ENCODE results near the gene FLACC1. TPM values are rescaled to one million over a fixed set of nuclear protein-coding genes. Genes with fewer than 3 reads are reported as not detected.

Gene FLACC1
- total and polyA plus RNA-seq, 2 of the 8 experiments (the other 6 are each of a cell fraction or from before 2014, with no cell fraction given) = 0.58 TPM; not detected in 1

GRCh38 chr2:201258666-201259615 is 98.2 kb downstream of the FLACC1 start:
- no peak for FAIRE-seq
- Histone ChIP-seq H4K8ac (ENCODE audit: extremely low read depth, insufficient read depth, low read length) (peak overlapping the region; percentile 54; the same call in 1 of the 2 replicates), H2BK120ac (replicated peaks; ENCODE audit: low read depth, low read length) (no peak overlapping the region), H2BK20ac (ENCODE audit: low read length) (0 out of 2 replicates have a peak overlapping the region, but pooled peaks have one; percentile 8), H2BK5ac (ENCODE audit: low read depth, low read length) (peak overlapping the region; percentile 80; the same call in 1 of the 2 replicates), H4K5ac (ENCODE audit: insufficient read length, low read depth, low read length) (no peak overlapping the region), H2AFZ (ENCODE audit: low read length) (peak overlapping the region; percentile 87), H3K14ac (ENCODE audit: insufficient read length) (no peak overlapping the region), H3K4me3 (ENCODE audit: extremely low read depth in 1 of 4, insufficient read depth in 2 of 4, low read depth in 3 of 4, low read length in 4 of 4) (peak overlapping the region in 1 of 4 experiments; percentile 37; a peak in 3 of 8 replicates), H2AK5ac (ENCODE audit: low read depth, low read length) (no peak overlapping the region), H2BK12ac (ENCODE audit: low read depth, low read length) (peak overlapping the region; percentile 96), H3K56ac (replicated peaks; ENCODE audit: insufficient read length, low read depth, low read length) (no peak overlapping the region), H2BK15ac (ENCODE audit: low read length) (0 out of 2 replicates have a peak overlapping the region, but pooled peaks have one; percentile 37), H3K27ac (ENCODE audit: low read depth, low read length) (no peak overlapping the region), H3K79me2 (ENCODE audit: control insufficient read depth in 1 of 2, insufficient read depth in 2 of 2, low read length in 2 of 2) (no peaks in the 10 kb centered on the region), H3K4ac (replicated peaks; ENCODE audit: insufficient read length, low read depth, low read length) (no peak overlapping the region), H3K36me3 (ENCODE audit: control insufficient read depth in 2 of 4, insufficient read depth in 4 of 4, low read length in 3 of 4) (no peaks in the 10 kb centered on the region), H3K18ac (ENCODE audit: extremely low read depth, low read length) (peak overlapping the region; percentile 56), H3K4me1 (replicated peaks in 1 of 4; ENCODE audit: control insufficient read depth in 3 of 4, insufficient read depth in 4 of 4, low read length in 3 of 4) (peaks cover 0 to 14% (median 6%) of the 10 kb centered on the region in 4 experiments; a peak in 6 of 7 replicates), H3K9me3 (ENCODE audit: insufficient read depth in 2 of 2, low read depth in 1 of 2, low read length in 1 of 2) (no peaks in the 10 kb centered on the region), H4K91ac (replicated peaks; ENCODE audit: insufficient read length, low read length) (no peak overlapping the region), H3K23me2 (ENCODE audit: low read depth, low read length) (no peaks in the 10 kb centered on the region), H3K9ac (replicated peaks in 1 of 4; ENCODE audit: extremely low read depth in 1 of 4, low read depth in 3 of 4, low read length in 3 of 4) (no peak overlapping the region), H4K20me1 (replicated peaks in 1 of 2; ENCODE audit: control insufficient read depth in 1 of 2, insufficient read depth in 2 of 2, low read length in 2 of 2) (no peaks in the 10 kb centered on the region), H3K4me2 (ENCODE audit: insufficient read depth in 1 of 2, low read depth in 2 of 2, low read length in 2 of 2) (peak overlapping the region; percentile 31 to 43), H3K27me3 (replicated peaks in 1 of 4; ENCODE audit: control insufficient read depth in 3 of 4, extremely low read depth in 1 of 4, insufficient read depth in 3 of 4, low read length in 3 of 4) (peaks cover 0 to 3% (median 0%) of the 10 kb centered on the region in 4 experiments; a peak in 1 of 7 replicates), H3K79me1 (ENCODE audit: low read depth, low read length) (no peaks in the 10 kb centered on the region), H3K23ac (ENCODE audit: insufficient read length) (no peak overlapping the region)
- no peak for TF ChIP-seq NANOG (IDR thresholded peaks at IDR 0.05; ENCODE audit: insufficient read depth, low read depth, low read length, poor library complexity, severe bottlenecking)
- no peak for TF ChIP-seq SIX5 (IDR thresholded peaks at IDR 0.05; ENCODE audit: low read depth, low read length)
- no peak for TF ChIP-seq RFX5 (IDR thresholded peaks at IDR 0.05; ENCODE audit: borderline replicate concordance, low read depth, low read length)
- TF ChIP-seq, protein P1, sequence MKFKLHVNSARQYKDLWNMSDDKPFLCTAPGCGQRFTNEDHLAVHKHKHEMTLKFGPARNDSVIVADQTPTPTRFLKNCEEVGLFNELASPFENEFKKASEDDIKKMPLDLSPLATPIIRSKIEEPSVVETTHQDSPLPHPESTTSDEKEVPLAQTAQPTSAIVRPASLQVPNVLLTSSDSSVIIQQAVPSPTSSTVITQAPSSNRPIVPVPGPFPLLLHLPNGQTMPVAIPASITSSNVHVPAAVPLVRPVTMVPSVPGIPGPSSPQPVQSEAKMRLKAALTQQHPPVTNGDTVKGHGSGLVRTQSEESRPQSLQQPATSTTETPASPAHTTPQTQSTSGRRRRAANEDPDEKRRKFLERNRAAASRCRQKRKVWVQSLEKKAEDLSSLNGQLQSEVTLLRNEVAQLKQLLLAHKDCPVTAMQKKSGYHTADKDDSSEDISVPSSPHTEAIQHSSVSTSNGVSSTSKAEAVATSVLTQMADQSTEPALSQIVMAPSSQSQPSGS (IDR thresholded peaks at IDR 0.05; ENCODE audit: low read length) = no peak
- no peak for TF ChIP-seq TAF1 (IDR thresholded peaks at IDR 0.05; ENCODE audit: low read depth, low read length)
- TF ChIP-seq HDAC6 (IDR thresholded peaks at IDR 0.05; ENCODE audit: low read depth, low read length) = no peak
- no peak for TF ChIP-seq YY1 (IDR thresholded peaks at IDR 0.05; ENCODE audit: low read depth, low read length)
- TF ChIP-seq SP1 (IDR thresholded peaks at IDR 0.05; ENCODE audit: low read depth, low read length) = no peak
- TF ChIP-seq TEAD4 (IDR thresholded peaks at IDR 0.05; ENCODE audit: low read depth, low read length) = no peak
- POLR2A ChIA-PET (ENCODE audit: partially characterized antibody) = no interaction called here
- CTCF ChIA-PET (ENCODE audit: partially characterized antibody) = interaction anchor here (0.6 to 2.2 kb wide), 6 partner anchors 20 to 115 kb away, joined by 3 to 5 read pairs (median 4); no protein-coding TSS in a partner anchor
- DNase-seq (ENCODE audit: low read depth in 1 of 2, low spot score in 2 of 2) = no peak
- WGBS, 2 experiments (ENCODE audit: extremely low coverage in 1 of 2, insufficient coverage in 1 of 2, insufficient read length in 1 of 2, insufficient replicate concordance in 2 of 2, low coverage in 1 of 2, low lambda C conversion rate in 2 of 2, missing lambda C conversion rate in 1 of 2) = 70% methylated on average over 15 of the region's 15 CpGs; no CpG with 5 or more reads in 1 of the 2 experiments

All from H1 (cell line).